Urinary bladder (tissue), 4 donors: ENCODE results near the gene CLIC3. TPM values are rescaled to one million over a fixed set of nuclear protein-coding genes. Genes with fewer than 3 reads are reported as not detected.

Experiments used
- DNase-seq: peaks from one replicate; pipeline ENCODE4 v3.0.0-alpha.2; 2015; ENCODE audit errors: extremely low spot score
- H3K27ac ChIP-seq: one replicate; pipeline ENCODE4 v1.5.1; 2013; ENCODE audit warnings: low read depth, mild to moderate bottlenecking, moderate library complexity
- H3K36me3 ChIP-seq: one replicate; pipeline ENCODE4 v1.6.1; 2013; ENCODE audit warnings: mild to moderate bottlenecking, moderate library complexity; ENCODE audit not compliant: insufficient read depth
- H3K4me1 ChIP-seq: one replicate; pipeline ENCODE4 v1.6.1; 2013; ENCODE audit warnings: mild to moderate bottlenecking, moderate library complexity; ENCODE audit not compliant: insufficient read depth
- H3K4me3 ChIP-seq: one replicate; pipeline ENCODE4 v1.5.1; 2013; ENCODE audit warnings: low read depth, low read length
- WGBS: extraction: QIAGEN DNeasy Blood & Tissue Kit; methylation state at CpG from one replicate; pipeline ENCODE4 v1.1.7; 2013; 5-methylcytosine and 5-hydroxymethylcytosine counted together
- polyA plus RNA-seq: library from polyadenylated mRNA; stranded (reverse); fragments of 200-250 nt; gene quantifications from one replicate; pipeline ENCODE4 v1.2.3, GENCODE V29; 2013
- total RNA-seq: library from RNA; depleted of rRNA; stranded (reverse); fragments of >200 nt; gene quantifications from one replicate; pipeline ENCODE4 v1.2.3, GENCODE V29; 2014
- donor health status: healthy with polysubstance abuse.
- donor health status: healthy.

The CLIC3 gene
- total and polyA plus RNA-seq, 2 donors, result 3.6 to 11.0 TPM

GRCh38 chr9:137016436-137016835 is 20.1 kb upstream of the CLIC3 start:
- 96% methylated on average over 16 of the region's 16 CpGs for WGBS

DNA sequence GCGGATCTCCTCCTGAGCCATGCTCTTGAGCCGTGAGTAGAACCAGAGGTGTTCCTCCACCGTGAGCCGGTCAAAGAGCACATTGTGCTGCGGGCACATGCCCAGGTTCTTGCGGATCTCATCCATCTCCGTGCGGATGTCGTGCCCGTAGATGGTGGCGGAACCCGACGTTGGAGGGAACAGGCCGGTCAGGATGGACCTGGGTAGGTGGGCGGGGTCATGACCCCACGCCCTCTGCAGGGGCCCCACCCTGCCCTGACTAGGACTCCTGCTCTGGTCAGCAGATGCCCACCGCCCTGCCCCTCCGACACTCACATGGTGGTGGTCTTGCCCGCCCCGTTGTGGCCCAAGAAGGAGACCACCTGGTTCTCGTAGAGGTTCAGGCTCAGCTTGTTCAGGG is 19.6 kb upstream of the CLIC3 start:
- Histone ChIP-seq H3K27ac (no peak overlapping the region), H3K4me3 (no peak overlapping the region), H3K4me1 (no peaks in the 10 kb centered on the region), H3K36me3 (peaks cover 2% of the 10 kb centered on the region)
- DNase-seq, result no peak
- 96% methylated on average over 21 of the region's 21 CpGs for WGBS

More at GRCh38 chr9:137016436-137016835, 20.1 kb upstream of the CLIC3 start:
- no peak for DNase-seq
- Histone ChIP-seq H3K36me3 (peaks cover 2% of the 10 kb centered on the region), H3K4me1 (no peaks in the 10 kb centered on the region), H3K4me3 (no peak overlapping the region), H3K27ac (no peak overlapping the region)

- Histone ChIP-seq H3K4me1 (no peaks in the 10 kb centered on the region), H3K4me3 (no peak overlapping the region), H3K27ac (no peak overlapping the region), H3K36me3 (peaks cover 2% of the 10 kb centered on the region)
- DNase-seq, result no peak
- WGBS, result 96% methylated on average over 25 of the region's 25 CpGs
Measured at GRCh38 chr9:137015540-137015930, 19.2 kb upstream of the CLIC3 start.

- no peak overlapping the region for H3K27ac ChIP-seq
- H3K4me3 ChIP-seq, result no peak overlapping the region
- WGBS, result 95% methylated on average over 36 of the region's 36 CpGs
- no peaks in the 10 kb centered on the region for H3K4me1 ChIP-seq
- DNase-seq, result no peak
- peaks cover 2% of the 10 kb centered on the region for H3K36me3 ChIP-seq
Measured at GRCh38 chr9:137014776-137015539, 18.6 kb upstream of the CLIC3 start.

DNA sequence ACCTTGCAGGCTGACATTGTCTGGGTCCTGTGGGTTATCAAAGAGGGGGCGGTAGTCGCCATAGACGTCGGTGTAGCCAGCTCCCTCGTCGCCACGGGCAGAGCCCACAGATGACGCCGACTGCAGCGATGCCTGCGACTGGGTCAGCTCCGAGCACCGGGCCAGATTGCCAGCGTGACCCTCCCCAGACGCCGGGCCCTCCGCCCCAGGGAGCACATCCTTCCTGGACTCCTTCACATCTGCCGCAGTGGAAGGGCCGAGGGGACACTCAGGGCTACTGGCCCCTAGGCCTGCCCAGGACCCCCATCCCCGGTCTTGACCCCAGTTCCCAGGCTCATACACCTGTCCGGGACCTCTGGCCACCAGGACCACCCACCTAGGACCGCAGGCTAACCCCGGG is 17.8 kb upstream of the CLIC3 start:
- Histone ChIP-seq H3K36me3 (peaks cover 2% of the 10 kb centered on the region), H3K27ac (no peak overlapping the region)

GRCh38 chr9:137013571-137013940 is 17.2 kb upstream of the CLIC3 start:
- no peak for DNase-seq
- peaks cover 2% of the 10 kb centered on the region for H3K36me3 ChIP-seq

More for the DNA sequence above, 17.8 kb upstream of the CLIC3 start:
- H3K4me3 ChIP-seq, result no peak overlapping the region
- no peak for DNase-seq
- H3K4me1 ChIP-seq, result no peaks in the 10 kb centered on the region
- WGBS, result 95% methylated on average over 23 of the region's 23 CpGs

DNA sequence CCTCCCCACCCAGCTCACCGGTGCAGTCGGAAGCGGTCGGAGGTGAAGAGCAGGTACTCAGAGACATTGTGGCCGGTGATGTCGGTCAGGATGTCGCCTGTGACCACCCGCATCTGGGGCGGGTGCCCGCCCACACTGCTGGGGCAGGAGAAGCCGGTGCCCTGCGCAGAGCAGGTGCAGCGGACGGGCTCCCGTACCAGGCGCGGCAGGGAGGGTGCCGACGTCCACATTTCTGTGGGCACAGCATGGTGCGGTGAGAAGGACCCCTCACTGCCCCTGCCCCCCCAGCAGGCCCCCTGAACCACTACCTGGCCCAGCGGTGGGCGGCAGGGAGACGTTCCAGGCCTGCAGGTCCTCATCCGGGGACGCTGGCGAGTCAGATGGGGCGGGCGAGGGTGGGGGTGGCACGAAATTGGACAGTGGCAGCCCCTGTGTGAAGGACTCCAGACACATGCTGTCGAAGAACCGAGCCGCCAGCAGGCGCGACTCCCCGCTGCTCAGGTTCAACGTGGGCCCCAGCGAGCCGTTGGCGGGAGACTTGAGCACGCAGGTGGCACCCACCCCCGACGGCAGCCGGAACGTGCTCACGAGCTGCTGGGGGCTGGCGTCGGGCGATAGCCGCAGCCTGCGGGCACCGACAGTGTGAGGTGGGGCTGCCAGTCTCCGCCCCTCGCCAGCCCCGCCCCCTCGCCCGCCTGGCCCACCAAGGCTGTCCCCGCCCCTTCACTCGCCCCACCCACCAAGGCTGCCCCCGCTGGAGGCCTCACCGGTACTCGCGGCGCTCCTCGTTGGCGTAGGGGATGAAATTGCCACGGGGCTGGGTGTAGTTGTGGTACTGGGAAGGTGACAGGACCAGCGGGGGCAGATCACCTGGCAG is 16.6 kb upstream of the CLIC3 start:
- no peak overlapping the region for H3K4me3 ChIP-seq
- H3K36me3 ChIP-seq, result peaks cover 2% of the 10 kb centered on the region
- no peaks in the 10 kb centered on the region for H3K4me1 ChIP-seq
- 82% methylated on average over 67 of the region's 67 CpGs for WGBS
- DNase-seq, result no peak
- H3K27ac ChIP-seq, result no peak overlapping the region

More at GRCh38 chr9:137013571-137013940, 17.2 kb upstream of the CLIC3 start:
- Histone ChIP-seq H3K27ac (no peak overlapping the region), H3K4me1 (no peaks in the 10 kb centered on the region), H3K4me3 (no peak overlapping the region)
- WGBS, result 95% methylated on average over 20 of the region's 20 CpGs

DNA sequence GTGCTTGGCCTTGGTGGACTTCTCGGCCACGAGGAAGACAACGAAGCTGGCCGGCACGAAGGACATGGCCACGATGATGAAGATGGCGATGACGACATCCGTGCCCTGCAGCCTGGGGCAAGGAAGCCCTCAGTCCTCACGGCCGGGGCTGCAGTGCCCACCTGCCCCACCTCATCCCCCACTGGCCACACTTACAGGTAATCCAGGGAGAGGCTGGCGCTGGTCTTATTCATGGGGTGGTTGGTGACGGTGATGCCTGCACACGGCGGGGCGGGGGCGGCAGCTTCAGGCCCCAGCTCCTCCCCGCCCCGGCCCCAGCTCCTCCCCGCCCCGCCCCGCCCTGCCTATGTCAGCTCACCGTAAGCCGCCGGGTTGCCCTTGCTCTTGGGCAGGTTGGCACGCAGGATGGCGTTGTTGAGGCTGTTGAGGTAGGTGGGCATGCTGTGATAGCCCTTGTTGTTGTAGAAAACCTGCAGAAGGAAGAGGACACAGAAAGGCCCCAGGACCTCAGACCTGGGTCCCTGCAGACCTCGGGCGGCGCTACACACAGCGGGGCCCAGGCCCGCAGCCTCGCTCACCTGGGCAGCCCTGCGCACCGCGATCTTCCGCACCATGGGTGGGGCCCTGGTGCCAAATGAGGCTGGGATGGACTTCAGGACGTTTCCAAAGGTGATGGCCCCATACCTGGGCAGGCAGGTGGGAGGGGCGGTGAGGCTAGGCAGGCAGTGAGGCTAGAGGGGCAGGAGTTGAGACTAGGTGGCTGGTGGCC is 15.7 kb upstream of the CLIC3 start:
- WGBS, result 92% methylated on average over 39 of the region's 39 CpGs
- DNase-seq, result no peak
- Histone ChIP-seq H3K4me1 (no peaks in the 10 kb centered on the region), H3K4me3 (no peak overlapping the region), H3K27ac (no peak overlapping the region), H3K36me3 (peaks cover 2% of the 10 kb centered on the region)

DNA sequence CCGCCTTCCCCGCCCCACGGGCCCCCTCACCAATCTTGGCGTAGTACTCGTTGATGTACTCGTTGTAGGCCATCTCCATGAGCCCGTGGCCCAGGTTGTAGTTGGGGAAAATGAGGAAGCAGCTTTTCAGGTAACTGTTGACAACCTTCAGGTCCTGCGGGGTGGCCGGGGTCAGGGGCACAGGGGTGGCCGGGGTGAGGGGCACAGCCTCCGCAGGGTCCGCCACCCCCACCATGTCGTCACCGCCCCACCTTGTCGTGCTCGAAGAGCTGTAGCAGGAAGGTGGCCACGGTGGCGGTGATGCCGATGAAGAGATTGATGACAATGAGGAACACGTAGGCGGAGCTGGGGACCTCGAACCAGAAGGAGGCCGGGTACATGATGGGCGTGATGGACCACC is 14.8 kb upstream of the CLIC3 start:
- no peaks in the 10 kb centered on the region for H3K4me1 ChIP-seq
- DNase-seq, result no peak
- no peak overlapping the region for H3K4me3 ChIP-seq
- 96% methylated on average over 24 of the region's 24 CpGs for WGBS
- no peak overlapping the region for H3K27ac ChIP-seq
- peaks cover 2% of the 10 kb centered on the region for H3K36me3 ChIP-seq

DNA sequence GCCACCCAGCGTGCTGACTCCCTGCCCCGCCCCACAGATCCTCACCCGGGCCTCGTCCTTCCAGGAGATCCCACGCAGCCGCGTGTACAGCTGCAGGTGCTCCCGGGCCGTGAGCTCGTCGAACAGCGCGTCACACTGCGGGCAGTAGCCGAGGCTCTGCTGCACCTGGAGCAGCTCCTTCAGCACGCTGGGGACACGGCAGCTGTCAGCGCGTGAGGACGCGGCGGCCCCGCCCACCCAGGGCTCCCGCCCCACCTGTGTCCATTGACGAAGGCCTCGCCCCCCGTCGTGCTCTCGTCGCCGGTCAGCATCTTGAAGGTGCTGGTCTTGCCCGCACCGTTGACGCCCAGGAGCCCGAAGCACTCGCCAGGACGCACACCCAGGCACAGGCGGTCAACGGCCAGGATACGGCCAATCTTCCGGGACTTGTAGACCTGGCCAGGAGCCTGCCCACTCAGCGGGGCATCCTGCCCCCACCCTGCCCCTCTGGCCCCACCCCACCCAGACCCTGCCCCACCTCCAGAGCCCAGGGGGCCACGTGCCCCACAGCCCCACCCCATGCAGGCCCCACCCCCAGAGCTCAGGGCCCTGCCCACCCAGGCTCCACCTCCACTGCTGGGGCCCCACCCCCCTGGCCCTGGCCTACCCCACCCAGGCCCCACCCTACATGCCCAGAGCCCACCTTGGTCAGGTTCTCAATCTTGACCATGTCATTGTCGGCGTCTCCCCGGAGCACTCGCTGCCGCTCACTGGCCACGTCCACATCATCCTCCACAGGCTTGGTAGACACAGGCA is 13.8 kb upstream of the CLIC3 start:
- WGBS, result 96% methylated on average over 49 of the region's 49 CpGs
- no peak overlapping the region for H3K27ac ChIP-seq
- peaks cover 2% of the 10 kb centered on the region for H3K36me3 ChIP-seq
- no peak for DNase-seq
- H3K4me3 ChIP-seq, result no peak overlapping the region
- H3K4me1 ChIP-seq, result no peaks in the 10 kb centered on the region

DNA sequence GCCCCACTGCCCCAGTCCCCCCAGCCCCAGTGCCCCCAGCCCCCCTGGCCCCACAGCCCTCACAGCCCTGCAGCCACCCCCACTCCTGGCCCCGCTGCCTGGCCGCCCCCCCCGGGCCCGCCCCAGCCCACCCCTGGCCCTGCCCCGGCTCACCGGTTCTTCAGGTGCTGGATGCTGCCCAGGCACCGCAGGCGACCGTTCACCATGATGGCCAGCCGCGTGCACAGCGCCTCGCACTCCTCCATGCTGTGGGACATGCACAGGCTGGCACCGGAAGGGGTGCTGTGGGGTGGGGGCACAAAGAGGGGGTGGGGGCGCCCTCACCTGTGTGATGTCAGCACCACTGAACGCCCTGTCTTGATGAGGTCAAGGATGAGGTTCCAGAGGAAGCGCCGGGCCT is 12.8 kb upstream of the CLIC3 start:
- DNase-seq, result no peak
- no peaks in the 10 kb centered on the region for H3K4me1 ChIP-seq
- 92% methylated on average over 18 of the region's 18 CpGs for WGBS
- no peak overlapping the region for H3K27ac ChIP-seq
- H3K36me3 ChIP-seq, result no peaks in the 10 kb centered on the region
- H3K4me3 ChIP-seq, result no peak overlapping the region

DNA sequence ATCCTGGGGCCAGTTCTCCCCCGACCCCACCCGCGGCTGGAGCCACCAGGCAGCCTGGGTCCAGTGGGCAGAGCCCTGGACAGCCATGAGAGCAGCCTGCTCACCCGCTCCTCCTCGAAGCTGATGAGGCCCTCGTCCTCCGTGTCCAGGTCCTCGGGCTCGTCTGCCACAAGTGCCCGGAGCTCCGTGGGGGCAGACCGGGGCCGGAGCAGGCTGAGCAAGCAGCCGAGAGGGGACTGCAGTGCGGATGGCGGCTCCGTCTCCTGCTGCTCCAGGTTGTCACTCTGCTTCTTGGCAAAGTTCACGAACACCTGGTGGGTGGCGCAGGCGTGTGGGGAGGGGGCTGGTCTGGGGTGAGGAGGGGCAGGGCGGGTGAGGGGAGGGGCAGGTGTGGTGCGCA is 11.9 kb upstream of the CLIC3 start:
- Histone ChIP-seq H3K4me1 (no peaks in the 10 kb centered on the region), H3K36me3 (no peaks in the 10 kb centered on the region)
- WGBS, result 83% methylated on average over 22 of the region's 22 CpGs

GRCh38 chr9:137007816-137008270 is 11.5 kb upstream of the CLIC3 start:
- no peaks in the 10 kb centered on the region for H3K36me3 ChIP-seq
- DNase-seq, result no peak
- no peak overlapping the region for H3K4me3 ChIP-seq
- H3K4me1 ChIP-seq, result no peaks in the 10 kb centered on the region
- H3K27ac ChIP-seq, result no peak overlapping the region
- 91% methylated on average over 13 of the region's 13 CpGs for WGBS

More for the DNA sequence above, 11.9 kb upstream of the CLIC3 start:
- Histone ChIP-seq H3K4me3 (no peak overlapping the region), H3K27ac (no peak overlapping the region)
- no peak for DNase-seq
